HEK293 (cell line): ENCODE measurements around the gene PCDH8.

ENCODE experiments used
- ZNF274 ChIP-seq, 2 experiments: fragments of 200-500 bp in 1 of 2; fragments of 450-650 bp in 1 of 2; sonication (Bioruptor generic) in 1 of 2; formaldehyde crosslinking in 1 of 2; IDR thresholded peaks; 2 replicates each; pipeline versions ENCODE4 v1.5.1 to v1.6.1; 2014 to 2016; ENCODE audit warnings: borderline replicate concordance in 1 of 2, inconsistent platforms in 1 of 2, low read length in 1 of 2, missing biosample characterization in 1 of 2, missing genetic modification characterization in 1 of 2
- ZNF777 ChIP-seq: fragments of 450-650 bp; formaldehyde crosslinking; IDR thresholded peaks from 2 replicates; pipeline ENCODE4 v1.5.1; 2017; ENCODE audit warnings: missing biosample characterization, missing genetic modification characterization, borderline replicate concordance
- TF ChIP-seq, protein P1 (sequence below): fragments of 450-650 bp; formaldehyde crosslinking; IDR thresholded peaks from 2 replicates; pipeline ENCODE4 v1.5.1; 2016; ENCODE audit warnings: missing biosample characterization, missing genetic modification characterization

GRCh38 chr13:52847322-52847681, 1.1 kb downstream of the PCDH8 start:
- TF ChIP-seq, protein P1, sequence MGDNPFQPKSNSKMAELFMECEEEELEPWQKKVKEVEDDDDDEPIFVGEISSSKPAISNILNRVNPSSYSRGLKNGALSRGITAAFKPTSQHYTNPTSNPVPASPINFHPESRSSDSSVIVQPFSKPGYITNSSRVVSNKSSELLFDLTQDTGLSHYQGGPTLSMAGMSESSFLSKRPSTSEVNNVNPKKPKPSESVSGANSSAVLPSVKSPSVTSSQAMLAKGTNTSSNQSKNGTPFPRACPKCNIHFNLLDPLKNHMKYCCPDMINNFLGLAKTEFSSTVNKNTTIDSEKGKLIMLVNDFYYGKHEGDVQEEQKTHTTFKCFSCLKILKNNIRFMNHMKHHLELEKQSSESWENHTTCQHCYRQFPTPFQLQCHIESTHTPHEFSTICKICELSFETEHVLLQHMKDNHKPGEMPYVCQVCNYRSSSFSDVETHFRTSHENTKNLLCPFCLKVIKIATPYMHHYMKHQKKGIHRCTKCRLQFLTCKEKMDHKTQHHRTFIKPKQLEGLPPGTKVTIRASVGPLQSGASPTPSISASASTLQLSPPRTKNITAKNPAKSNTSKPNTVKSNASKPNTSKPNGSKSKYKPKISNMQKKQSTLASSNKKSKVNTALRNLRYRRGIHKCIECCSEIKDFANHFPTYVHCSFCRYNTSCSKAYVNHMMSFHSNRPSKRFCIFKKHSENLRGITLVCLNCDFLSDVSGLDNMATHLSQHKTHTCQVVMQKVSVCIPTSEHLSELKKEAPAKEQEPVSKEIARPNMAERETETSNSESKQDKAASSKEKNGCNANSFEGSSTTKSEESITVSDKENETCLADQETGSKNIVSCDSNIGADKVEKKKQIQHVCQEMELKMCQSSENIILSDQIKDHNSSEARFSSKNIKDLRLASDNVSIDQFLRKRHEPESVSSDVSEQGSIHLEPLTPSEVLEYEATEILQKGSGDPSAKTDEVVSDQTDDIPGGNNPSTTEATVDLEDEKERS (tag by site-specific recombination) = no peak
- no peak for TF ChIP-seq ZNF777
- TF ChIP-seq ZNF274 (IDR thresholded peaks at IDR 0.05; ENCODE audit: low read length) = no peak
- no peak for TF ChIP-seq ZNF274 (tag by site-specific recombination; IDR thresholded peaks at IDR 0.05; ENCODE audit: borderline replicate concordance)
